GM12875 (cell line): ENCODE results near the gene CTBP1.

ENCODE experiments used
- H3K4me3 ChIP-seq: one replicate; pipeline ENCODE4 v1.5.1; 2011; ENCODE audit warnings: low read depth, low read length, control low read depth
- TF ChIP-seq, protein P1 (sequence below): IDR thresholded peaks from 2 replicates; pipeline ENCODE4 v1.5.1; 2011; ENCODE audit warnings: low read depth, mild to moderate bottlenecking, control low read depth, inconsistent platforms, low read length, moderate library complexity, borderline replicate concordance; ENCODE audit not compliant: insufficient read depth

Gene CTBP1

DNA sequence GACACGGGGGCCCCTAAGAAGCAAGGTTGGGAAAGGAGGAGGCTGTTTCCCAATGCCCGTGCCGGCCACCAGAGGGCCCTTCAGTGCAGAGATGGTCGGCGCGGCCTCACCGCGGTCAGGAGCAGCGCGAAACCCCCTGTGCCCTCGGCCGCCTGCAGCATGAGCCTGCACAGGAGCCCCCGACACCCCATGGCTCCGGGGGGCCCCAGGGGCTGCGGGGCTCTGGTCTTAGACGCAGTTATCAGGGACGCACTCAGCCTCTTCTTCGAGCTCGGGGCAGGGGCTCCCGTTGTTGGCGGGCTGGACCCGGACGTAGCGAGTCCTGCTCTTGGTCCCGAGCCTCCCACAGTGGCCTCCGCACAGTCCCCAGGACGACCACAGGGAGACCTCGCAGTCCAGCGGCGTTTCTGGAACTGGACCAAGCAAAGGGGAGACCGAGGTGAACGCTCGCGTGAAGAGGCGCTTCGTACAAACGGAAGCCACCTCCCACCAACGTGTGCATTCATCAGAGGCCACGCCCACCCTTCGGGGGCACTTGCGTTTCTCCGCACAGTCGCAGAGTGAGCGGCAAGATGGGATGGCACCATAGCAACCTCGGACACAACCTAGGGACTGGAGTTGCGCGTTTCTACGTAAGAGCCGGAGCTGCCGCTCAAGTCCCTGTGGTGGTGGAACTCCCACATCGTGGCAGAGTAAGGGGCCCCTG is 81.5 kb downstream of the CTBP1 start:
- peak overlapping the region; percentile 72 for H3K4me3 ChIP-seq
- TF ChIP-seq, protein P1, sequence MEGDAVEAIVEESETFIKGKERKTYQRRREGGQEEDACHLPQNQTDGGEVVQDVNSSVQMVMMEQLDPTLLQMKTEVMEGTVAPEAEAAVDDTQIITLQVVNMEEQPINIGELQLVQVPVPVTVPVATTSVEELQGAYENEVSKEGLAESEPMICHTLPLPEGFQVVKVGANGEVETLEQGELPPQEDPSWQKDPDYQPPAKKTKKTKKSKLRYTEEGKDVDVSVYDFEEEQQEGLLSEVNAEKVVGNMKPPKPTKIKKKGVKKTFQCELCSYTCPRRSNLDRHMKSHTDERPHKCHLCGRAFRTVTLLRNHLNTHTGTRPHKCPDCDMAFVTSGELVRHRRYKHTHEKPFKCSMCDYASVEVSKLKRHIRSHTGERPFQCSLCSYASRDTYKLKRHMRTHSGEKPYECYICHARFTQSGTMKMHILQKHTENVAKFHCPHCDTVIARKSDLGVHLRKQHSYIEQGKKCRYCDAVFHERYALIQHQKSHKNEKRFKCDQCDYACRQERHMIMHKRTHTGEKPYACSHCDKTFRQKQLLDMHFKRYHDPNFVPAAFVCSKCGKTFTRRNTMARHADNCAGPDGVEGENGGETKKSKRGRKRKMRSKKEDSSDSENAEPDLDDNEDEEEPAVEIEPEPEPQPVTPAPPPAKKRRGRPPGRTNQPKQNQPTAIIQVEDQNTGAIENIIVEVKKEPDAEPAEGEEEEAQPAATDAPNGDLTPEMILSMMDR, result peak; percentile 93

- TF ChIP-seq, protein P1, result no peak
- H3K4me3 ChIP-seq, result no peak overlapping the region
Measured at GRCh38 chr4:1166509-1167243, 82.3 kb downstream of the CTBP1 start.

DNA sequence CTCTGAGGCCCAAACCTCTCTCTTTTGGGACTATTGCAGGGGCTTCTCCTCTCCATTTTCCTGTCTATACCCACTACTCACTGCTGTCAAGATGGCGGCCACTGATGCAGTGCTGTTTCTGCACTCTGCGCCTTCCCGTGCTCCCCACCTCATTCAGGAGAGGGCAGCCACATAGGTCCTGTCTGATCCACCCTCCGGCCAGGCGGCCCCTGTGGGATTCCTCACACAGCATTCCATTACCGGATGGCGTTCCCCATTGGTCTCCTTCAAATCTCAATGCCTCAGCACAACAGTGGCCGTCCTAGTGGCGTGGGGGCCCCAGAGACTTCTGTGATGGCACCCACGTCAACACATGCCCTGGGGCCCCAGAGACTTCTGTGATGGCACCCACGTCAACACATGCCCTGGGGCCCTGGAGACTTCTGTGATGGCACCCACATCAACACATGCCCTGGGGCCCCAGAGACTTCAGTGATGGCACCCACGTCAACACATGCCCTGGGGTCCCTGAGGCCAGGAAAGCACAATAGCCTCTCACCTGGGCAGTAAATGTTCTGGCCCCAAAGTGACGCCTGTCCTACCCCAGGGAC is 83.9 kb downstream of the CTBP1 start:
- H3K4me3 ChIP-seq, result no peak overlapping the region
- TF ChIP-seq, protein P1, result no peak

GRCh38 chr4:1164444-1164843 is 84.5 kb downstream of the CTBP1 start:
- TF ChIP-seq, protein P1, result no peak
- no peak overlapping the region for H3K4me3 ChIP-seq

DNA sequence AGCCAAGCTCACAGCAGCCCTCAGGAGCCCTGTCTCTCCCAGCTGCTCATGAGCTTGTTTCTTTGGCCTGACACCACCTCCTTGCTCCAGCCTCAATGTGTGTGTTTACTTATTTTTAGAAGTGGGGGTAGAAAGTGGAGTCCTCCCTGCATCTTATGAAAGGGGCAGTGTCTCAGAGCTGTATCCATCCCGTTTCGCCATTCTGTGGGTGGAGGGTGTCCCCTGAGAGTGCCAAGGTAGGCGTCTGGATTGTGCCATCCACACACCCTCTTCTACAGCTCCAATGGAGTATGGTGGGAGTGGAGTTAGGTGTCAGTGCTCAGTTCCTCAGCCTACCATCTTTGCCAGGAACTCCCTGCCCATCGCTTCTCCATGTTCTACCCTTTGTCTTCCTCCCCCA is 84.9 kb downstream of the CTBP1 start:
- H3K4me3 ChIP-seq, result no peak overlapping the region
- TF ChIP-seq, protein P1, result no peak
